ENCODE data around the gene CKS2.
A peak's percentile ranks its signal among the peaks of the same experiment; 100 is the strongest.
"Not testable (repeated sequence)": the region's sequence is repeated elsewhere in the genome, so short reads cannot be mapped to it uniquely, and the experiment has no call there.

Gene CKS2

DNA sequence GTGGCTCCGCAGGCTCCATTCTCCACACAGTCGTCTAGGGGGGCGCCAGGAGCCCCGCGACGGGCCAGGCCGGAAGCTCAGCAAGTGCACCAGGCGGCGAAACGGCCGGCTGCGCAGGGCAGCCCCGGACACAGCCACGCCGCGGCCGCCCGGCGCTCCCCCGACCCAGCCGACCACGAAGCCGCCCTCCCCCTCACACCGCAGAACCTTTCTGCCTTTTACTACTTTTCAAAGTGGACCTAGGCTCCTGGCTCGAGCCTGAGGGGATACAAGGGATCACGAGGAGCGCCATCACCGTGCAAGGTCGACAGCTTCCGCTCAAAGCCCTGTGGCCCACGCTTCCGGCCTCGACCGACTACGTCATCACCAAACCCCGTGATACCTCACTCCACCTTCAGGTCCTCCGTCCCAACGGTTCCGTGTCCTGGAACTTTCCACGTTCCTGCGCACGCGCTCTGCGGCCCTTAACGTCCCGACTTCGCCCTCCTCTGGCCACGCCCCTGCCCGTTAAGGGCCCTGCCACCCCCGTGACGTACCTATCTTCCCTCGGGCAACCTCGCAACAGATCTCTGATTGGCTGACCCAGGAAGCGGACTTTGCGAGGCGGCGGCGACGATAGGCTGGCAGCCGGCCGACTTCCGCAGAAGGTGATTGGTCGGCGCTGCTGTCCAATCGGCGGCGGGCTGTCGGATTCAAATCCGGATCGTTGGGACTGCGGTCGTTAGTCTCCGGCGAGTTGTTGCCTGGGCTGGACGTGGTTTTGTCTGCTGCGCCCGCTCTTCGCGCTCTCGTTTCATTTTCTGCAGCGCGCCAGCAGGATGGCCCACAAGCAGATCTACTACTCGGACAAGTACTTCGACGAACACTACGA lies at the start of gene CKS2:
Gene CKS2 (plus strand): TSS at position 721 of the 871 bp plus-strand sequence. CDS start 98 bp downstream, at position 819.
- DNase-seq (ENCODE audit: low spot score) = peak; percentile 96

DNA sequence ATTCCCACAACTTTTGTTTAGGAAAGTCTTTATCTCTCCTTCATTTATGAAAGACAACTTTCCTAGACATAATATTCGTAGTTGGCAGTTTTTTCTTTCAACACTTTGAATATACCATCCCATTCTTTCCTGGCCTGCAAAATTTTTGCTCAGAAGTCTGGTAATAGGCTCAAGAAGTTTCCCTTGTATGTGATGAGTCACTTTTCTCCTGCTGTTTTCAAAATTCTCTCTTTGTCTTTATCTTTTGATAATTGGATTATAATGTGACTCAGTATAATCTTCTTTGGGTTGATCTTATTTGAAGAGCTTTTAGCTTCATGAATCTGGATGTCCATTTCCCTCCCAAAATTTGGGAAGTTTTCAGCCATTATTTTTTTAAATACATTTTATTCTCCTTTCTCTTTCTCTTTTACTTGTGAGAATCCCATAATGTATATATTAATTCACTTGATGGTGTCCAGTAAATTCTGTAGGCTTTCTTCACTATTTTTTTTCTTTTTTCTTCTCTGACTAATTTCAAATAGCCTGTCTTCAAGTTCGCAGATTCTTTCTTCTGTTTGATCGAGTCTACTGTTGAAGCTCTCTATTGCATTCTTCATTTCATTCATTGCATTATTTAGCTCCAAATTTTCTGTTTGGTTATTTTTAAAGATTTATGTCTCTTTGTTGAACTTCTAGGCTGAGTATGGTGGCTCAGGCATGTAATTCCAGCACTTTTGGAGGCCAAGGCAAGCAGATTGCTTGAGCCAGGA lies 37.3 kb upstream of the CKS2 start:
- DNase-seq (ENCODE audit: low spot score) = no peak

DNA sequence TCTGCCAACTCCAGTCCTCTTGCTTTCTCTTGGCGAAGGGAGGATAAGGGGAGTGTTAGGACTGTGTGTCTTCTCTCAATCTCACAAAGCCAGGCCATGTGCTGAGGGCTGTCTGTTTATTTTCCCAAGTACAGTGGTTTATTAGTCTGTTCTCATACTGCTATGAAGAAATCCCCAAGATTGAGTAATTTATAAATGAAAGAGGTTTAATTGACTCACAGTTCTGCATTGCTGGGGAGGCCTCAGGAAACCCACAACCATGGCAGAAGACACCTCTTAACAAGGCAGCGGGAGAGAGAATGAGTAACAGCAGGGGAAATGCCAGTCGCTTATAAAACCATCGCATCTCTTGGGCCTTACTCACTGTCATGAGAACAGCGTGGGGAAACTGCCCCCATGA lies 36.2 kb upstream of the CKS2 start:
- no peak for DNase-seq (ENCODE audit: low spot score)

DNA sequence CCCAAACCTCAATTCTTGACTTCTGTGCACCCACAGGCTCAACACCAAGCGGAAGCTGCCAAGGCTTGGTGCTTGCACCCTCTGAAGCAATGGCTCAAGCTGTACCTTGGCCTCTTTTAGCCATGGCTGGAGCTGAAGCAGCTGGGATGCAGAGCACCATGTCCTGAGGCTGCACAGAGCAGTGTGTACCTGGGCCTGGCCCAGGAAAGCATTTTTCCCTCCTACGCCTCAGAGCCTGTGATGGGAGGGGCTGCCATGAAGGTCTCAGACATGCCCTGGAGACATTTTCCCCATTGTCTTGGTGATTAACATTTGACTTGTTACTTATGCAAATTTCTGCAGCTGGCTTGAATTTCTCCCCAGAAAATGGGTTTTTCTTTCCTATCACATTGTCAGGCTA lies 35.0 kb upstream of the CKS2 start:
- DNase-seq (ENCODE audit: low spot score) = not testable (repeated sequence)

DNA sequence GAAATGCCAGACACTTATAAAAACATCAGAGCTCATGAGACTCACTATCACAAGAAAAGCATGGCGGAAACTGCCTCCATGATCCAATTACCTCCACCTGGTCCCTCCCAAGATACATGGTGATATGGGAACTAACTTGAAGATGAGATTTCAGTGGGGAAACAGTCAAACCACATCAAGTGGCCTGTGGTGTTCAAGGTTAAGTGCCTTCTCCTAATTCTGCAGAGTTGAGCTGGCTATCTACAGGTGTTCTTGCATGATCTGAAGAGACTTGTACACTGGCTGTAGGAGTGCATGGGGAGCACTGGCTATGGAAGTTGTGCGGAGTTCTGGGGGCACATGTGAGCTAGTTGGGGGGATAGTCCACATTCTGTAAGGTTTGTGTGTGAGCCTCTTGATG lies 34.0 kb upstream of the CKS2 start:
- DNase-seq (ENCODE audit: low spot score) = no peak

DNA sequence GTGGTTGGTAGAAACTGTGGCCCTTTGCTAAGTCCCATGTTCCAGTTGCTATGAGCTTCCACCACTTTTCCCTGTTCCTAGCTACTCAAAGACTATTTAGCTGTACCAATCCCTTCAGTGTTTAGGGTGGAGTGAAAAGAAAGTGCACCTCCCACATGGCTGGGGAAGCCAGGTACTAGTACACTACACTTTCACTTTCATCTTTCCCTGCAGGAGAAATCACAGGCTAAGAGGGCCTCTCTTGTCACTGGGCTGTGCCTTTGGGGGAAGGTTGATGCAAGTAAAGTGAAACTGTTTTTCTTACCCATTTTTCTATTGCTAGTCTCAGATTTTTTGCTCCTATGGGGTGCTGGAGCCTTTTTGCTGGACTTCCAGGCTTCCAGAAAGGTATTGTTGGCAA lies 33.5 kb upstream of the CKS2 start:
- DNase-seq (ENCODE audit: low spot score) = no peak

DNA sequence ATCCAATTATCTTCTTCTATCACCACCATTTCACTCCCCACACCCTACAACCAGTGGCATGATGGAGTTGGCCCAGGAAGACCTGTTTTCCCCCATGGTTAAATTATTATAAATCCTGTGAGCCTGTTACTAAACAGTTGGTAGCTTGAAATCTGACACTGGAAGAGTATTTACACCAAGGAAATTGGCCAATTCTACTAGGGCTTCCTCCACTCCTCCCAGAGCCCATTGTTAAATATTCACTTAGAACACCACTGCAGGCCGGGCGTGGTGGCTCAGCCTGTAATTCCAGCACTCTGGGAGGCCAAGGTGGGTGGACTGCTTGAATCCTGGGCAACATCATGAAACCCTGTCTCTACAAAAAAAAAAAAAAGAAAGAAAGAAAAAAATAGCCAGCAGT lies 32.4 kb upstream of the CKS2 start:
- no peak for DNase-seq (ENCODE audit: low spot score)

DNA sequence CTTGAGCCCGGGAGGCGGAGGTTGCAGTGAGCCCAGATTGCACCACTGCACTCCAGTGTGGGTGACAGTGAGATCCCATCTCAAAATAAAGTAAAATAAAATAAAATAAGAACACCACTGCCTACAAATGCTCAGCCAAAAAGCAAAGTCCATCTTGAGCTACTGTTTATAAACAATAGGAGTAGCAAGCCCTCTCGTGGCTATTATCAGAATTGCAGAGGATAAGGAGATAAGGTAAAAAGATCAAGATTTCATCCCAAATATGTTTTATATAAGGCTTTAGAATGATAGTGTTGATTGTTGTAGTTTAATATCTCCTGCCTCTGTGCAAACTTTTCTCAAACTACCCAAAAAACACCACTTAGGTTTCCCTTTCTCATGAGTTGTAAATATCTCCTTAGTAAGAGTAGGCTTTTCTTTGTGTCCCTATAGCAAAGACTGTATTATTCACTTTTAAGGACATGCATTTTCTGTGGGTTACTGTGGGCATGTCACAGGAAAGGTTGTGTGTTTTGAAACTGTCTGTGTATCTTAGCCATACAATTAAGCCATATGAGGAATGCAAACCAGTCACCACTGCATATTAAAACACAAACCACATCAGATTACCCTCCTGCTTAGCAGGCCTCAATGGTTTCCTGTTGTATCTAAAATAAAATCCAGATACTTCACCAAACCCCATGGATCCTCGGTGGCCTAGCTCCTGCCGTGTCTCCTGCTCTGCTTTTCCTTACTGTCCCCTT lies 31.8 kb upstream of the CKS2 start:
- DNase-seq (ENCODE audit: low spot score) = peak; percentile 53

DNA sequence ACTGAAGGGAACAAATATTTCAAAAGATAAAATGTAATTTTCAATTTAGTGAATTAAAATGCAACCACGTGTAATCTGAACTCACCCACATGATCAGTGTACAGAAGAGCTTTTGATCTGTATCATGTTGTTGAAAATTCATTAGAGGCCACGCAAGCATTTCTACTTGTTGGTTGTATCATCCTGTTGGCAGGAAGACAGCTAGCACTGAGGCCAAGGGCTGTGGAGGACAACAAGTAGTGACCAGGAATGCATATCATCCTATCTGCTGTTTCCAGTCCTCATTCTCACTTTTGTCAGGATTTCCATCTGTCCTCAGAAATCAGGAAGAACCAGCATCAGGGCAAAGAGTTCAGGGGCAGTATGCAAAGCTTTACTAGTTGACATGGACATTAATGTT lies 29.9 kb upstream of the CKS2 start:
- no peak for DNase-seq (ENCODE audit: low spot score)

DNA sequence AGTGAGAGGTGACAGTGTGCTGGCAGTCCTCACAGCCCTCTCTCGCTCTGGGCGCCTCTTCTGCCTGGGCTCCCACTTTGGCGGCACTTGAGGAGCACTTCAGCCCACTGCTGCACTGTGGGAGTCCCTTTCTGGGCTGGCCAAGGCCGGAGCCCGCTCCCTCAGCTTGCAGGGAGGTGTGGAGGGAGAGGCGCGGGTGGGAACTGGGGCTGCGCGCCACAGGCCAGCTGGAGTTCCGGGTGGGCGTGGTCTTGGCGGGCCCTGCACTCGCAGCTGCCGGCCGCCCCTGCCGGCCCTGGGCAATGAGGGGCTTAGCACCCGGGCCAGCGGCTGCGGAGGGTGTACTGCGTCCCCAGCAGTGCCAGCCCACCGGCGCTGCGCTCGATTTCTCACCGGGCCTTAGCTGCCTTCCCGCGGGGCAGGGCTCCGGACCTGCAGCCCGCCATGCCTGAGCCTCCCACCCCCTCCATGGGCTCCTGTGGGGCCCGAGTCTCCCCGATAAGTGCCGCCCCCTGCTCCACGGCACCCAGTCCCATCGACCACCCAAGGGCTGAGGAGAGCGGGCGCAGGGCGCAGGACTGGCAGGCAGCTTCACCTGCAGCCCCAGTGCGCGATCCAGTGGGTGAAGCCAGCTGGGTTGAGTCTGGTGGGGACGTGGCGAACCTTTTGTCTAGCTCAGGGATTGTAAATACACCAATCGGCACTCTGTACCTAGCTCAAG lies 28.6 kb upstream of the CKS2 start:
- DNase-seq (ENCODE audit: low spot score) = not testable (repeated sequence)

DNA sequence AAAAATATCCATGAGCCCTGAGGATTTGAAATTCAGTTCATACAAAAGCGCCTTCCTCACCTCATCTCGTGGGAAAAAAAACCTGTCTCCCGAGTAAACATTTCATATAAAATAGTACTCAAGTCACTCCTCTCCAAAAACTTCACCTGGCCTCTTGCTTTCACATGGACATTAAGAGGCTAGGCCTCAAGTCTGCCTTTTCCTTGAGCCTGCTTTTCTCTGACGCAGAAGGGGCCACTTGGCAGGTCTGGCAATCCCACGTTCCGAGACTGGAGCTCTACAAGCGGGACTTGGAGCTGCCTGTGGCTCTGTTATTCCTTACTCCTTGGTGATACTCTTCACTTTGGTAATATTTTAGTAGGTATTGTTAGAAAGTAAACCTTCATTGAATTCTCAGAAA lies 26.9 kb upstream of the CKS2 start:
- no peak for DNase-seq (ENCODE audit: low spot score)

DNA sequence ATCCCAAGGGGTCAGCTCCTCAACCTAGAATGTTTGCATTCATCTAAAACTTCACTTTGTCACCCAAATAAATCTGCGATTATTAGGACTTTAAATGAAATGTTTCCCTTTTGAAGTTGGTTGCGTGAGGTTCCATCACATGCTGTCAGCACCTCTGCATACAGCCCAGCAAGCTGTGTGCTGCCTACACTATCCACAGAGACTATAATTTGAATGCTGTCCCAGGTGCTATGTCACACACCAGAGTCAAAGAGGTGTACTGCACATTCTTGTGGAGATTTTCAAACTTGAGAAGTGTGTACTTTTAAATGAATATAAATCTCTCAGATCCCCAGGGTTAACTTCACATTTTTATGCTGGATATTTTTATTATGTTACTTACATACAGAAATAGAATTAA lies 19.3 kb upstream of the CKS2 start:
- no peak for DNase-seq (ENCODE audit: low spot score)

DNA sequence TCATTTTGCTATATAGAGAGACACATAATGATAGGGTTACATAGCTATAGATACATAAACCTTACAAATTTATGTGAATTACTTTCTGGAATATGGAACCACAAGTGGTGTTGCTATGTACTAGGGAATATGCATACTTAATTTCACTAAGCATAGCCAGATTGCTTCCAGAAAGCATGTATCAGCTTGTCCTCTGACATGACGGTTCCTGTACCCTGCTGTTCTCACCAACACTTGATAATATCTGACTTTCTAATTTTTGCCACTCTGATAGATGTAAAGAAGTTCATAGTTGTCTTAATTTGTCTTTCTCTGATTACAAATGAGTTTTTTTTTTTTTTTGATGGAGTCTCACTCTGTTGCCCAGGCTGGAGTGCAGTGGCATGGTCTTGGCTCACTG lies 18.0 kb upstream of the CKS2 start:
- DNase-seq (ENCODE audit: low spot score) = no peak

DNA sequence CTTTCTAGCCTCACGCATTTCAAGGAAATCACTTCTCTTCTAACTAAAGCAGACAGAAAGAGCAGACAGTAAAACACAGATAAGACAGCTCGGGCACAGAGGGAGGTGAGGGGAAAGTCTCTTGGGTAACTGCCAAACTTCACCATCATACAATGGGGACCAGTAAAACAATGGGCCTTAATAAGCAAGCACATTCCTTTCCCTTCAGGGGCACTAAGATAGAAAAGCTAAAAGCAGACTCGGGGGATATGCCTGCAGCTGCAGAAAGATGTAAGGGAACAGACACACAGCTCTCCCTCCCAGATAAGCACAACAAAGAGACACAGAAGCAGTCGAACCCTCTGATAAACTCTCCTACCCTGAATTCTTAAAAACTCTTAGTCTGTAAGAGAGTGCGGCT lies 15.6 kb upstream of the CKS2 start:
- peak; percentile 21 for DNase-seq (ENCODE audit: low spot score)

DNA sequence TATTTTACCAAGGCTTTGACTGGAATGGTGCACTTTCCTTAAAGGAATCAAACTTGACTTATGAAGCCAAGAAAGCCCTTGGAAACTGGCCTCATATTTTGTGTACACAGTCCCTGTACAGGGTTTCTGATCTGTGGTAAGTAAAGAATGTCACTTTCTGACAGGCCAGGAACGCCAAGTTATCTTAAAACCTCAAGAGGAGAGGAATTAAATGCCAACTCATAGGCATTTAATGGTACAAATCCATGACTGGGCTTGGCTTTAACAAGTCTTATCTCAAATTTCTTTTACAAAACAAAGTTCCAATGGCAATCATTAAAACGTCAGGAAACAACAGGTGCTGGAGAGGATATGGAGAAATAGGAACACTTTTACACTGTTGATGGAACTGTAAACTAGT lies 9.0 kb upstream of the CKS2 start:
- DNase-seq (ENCODE audit: low spot score) = not testable (repeated sequence)

DNA sequence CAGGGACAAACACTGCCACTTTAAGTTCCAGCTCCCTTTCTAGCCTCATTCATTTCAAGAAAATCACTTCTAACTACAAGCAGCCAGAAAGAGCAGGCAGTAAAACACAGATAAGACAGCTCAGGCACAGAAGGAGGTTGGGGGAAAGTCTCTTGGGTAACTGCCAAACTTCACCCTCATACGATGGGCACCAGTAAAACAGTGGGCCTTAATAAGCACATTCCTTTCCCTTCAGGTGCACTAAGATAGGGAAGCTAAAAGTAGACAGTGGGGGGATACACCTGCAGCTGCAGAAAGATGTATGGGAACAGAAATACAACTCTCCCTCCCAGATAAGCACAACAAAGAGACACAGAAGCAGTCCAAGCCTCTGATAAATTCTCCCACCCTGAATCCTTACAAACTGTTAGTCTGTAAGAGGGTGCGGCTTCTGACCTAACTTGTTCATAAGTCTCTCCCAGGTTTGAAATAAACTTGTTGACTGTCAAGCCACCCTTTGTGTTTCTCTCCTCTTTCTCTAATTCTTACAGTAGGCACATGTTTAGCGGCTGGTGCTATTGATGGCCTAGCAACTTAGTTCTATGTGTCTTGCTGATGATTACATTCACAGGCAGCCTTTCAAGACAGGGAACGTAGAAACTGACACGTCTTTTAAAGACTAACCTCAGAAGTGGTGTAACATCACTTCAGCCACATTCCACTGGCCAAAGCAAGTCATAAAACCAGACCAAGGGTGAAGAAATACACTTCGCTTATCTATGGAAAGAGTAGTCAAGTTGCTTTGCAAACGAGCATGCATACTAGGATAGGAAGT lies 6.8 kb upstream of the CKS2 start:
- no peak for DNase-seq (ENCODE audit: low spot score)

DNA sequence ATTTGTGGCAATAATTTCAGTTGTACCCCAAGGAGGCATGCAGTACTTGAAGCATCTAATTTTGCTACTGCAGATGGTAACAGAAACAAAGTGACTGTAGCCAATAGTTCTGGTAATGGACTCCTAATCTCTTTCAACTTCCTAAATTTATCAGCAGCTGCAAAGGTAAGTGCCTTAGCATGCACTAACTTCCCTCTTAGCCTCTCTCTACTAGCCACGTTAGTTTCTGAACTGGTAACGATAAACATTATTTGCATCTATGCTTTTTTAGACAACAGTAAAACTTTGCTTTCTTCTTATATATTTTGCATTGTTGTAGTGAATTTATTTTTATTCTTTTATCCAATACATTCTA lies 6.2 kb upstream of the CKS2 start:
- DNase-seq (ENCODE audit: low spot score) = no peak

DNA sequence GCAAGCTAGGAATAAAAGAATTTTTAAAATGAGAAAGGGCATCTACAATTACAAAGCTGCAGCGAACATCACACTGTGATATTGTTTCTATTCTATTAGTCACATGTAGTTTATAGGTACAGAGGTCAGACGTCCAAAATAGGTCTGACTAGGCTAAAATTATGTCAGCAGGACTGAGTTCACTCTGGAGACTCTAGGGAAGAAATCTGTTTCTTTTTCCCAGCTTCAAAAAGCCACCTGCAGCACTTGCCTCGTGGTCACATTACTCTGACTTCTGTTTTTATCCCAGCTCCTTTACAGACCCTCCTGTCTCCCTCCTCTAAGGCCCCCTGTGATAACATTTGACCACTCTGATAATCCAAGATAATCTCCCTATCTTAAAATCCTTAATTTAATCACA lies 5.1 kb upstream of the CKS2 start:
- no peak for DNase-seq (ENCODE audit: low spot score)

DNA sequence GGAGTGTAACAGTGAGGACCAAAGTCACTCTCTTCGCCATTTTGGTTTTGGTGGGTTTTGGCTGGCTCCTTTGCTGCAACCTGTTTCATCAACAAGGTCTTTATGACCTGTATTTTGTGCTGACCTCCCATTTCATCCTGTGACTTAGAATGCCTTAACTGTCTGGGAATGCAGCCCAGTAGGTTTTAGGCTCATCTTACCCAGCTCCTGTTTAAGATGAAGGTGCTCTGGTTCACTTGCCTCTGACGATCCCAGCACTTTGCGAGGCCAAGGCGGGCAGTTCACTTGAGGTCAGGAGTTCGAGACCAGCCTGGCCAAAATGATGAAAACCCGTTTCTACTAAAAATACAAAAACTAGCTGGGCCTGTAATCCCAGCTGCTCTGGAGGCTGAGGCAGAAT lies 1.8 kb upstream of the CKS2 start:
- no peak for DNase-seq (ENCODE audit: low spot score)

DNA sequence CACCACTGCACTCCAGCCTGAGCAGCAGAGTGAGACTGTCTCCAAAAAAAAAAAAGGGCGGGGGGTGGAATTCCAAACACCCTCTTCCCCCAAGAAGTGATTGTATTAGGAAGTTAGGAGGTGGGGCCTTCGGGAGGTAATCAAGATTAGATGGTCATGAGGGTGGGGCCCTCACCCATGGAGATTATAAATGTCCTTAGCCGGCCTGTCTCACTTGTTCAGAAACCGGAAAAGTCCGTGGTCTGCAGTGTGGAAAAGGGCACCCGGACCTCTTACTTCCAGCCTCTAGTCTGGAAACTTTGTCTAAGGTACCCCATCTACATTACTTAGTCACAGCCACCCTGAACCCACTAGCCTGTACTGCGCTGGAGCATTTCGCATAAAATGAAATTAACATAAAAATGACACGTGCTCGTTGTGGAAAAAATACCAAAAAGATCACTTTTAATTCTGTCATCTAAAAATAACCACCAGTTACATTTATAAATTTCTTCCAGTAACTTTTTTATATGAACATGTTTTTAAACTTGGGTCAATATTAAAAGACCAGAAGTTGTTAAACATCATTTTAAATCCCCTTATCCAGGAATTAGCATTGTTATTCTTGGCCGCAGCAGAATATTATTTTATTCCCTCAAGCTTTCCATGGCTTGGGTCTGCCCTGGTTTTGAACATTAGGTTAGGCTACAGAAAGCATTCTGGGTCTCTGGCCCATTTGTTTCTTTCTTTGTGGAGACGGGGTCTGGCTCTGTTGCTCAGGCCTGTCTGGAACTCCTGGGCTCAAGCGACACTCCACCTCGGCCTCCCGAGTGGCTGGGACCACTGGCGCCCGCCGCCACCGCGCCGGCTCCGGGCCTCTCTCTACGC lies 1.2 kb upstream of the CKS2 start:
- no peak for DNase-seq (ENCODE audit: low spot score)

Data from iPS-NIHi11 (cell line).